ENCODE results near the gene SMTNL1.

SMTNL1 gene, protein sequence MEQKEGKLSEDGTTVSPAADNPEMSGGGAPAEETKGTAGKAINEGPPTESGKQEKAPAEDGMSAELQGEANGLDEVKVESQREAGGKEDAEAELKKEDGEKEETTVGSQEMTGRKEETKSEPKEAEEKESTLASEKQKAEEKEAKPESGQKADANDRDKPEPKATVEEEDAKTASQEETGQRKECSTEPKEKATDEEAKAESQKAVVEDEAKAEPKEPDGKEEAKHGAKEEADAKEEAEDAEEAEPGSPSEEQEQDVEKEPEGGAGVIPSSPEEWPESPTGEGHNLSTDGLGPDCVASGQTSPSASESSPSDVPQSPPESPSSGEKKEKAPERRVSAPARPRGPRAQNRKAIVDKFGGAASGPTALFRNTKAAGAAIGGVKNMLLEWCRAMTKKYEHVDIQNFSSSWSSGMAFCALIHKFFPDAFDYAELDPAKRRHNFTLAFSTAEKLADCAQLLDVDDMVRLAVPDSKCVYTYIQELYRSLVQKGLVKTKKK

DNA sequence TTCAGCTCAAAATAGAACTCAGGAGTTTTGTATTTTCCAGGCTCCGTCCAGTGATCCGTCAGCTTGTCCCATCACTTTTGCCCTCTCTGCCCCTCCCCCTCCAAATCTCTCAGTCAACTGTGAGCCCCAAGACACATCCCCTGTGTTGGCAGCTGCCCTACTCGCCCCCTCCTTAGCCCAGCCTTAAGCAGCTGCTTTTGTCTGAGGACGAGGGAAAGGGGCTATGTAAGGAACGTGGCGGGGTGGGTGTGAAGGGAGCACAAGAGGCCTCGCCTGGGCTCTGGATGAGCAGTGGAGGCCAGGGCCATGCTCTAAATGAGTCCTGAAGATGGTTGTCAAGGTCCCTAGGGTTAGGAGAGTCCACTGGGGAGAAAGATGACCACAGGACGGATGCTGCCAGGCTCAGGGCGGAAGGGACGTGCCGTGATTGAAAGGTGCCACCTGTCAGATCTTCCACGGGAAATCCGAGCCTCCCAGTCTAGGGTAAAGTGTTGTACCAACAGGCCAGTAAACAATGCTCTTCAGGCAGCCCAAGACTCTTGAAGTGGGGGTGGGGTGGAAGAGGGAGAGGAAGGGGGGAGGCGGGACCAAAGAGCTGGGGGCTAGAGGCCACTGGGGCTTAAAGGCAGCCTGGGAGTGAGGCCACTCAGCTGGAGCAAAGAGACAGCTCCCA is at the start of gene SMTNL1:
Gene SMTNL1, plus strand, starts transcription at position 649 of the 673 bp plus-strand sequence. CDS start 5,048 bp downstream, outside the sequence.
- TF ChIP-seq POLR2A (IDR thresholded peaks at IDR 0.05; ENCODE audit: low read length) = no peak
- no peak for TF ChIP-seq GATA1 (IDR thresholded peaks at IDR 0.05; ENCODE audit: low read depth, low read length)
- DNase-seq = no peak

DNA sequence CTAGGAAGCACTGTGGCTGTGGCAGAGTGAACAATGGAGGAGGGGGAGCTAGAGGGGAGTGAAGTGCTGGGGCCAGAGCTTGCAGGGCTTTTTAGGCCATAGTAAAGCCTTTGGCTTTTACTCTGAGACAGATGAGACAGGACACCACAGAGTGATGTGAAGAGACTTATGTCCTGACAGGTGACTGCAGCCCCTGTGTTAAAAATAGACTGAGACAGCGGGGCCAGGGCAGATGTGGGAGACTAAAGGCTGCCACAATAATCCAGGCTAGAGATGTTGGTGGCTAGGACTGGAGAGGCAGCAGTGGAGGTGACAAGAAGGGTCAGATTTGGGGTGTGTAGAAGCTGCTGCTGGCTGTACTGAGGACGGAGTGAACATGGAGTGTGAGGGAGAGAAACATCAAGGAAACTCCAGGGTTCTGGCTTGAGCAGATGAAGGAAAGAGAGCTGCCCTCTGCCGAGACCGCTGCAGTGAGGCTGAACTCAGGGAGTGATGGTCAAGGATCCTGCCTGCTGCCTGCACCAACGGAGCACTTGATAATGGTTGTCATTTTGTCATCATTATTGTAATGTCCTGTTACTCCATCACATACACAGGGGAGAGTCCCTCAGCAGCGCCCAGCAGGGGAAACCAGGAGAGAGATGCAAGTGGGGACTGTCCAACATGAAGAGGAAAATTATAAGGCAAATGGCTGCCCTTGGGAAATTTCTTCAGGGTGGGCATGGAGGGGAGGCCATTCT is 49.3 kb upstream of the SMTNL1 start:
- no peak for DNase-seq

DNA sequence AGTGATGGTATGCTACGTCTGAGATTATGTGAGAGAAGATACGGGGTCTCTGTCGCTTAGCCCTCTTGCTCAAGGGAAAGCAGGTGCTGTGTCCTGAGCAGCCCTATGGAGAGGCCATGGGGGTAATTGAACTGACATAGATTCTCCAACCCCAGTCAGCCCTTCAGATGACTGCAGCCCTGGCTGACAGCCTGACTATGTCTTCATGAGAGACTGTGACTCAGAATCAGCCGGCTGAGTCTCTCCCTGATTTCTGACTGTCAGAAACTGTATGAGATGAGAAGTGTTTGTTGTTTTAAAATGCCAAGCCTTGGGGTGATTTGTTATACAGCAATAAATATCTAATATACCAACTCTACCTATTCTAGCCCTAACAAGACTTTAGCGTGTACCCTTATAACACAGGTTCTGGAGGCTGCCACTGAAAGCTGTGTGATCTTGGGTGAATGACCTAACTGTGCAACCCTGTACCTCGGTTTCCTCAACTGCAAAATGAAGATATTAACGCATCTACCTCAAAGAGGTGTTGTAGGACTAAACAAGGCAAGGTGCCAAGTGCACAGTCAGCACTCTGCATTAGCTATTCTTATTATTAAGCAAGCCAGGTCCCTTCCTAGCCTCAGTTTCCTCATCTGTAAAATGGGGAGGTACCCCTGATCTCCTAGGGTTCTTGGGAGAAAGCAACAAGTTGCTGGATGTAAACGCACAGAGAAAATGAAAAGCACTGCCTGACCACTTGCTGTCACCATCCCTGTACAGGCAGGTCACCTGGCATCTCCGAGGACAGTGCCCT is 46.7 kb upstream of the SMTNL1 start:
- DNase-seq = no peak
- no peak for TF ChIP-seq GATA1 (IDR thresholded peaks at IDR 0.05; ENCODE audit: low read depth, low read length)
- no peak for TF ChIP-seq POLR2A (IDR thresholded peaks at IDR 0.05; ENCODE audit: low read length)

More for the DNA sequence above, 49.3 kb upstream of the SMTNL1 start:
- no peak for TF ChIP-seq GATA1 (IDR thresholded peaks at IDR 0.05; ENCODE audit: low read depth, low read length)
- no peak for TF ChIP-seq POLR2A (IDR thresholded peaks at IDR 0.05; ENCODE audit: low read length)

DNA sequence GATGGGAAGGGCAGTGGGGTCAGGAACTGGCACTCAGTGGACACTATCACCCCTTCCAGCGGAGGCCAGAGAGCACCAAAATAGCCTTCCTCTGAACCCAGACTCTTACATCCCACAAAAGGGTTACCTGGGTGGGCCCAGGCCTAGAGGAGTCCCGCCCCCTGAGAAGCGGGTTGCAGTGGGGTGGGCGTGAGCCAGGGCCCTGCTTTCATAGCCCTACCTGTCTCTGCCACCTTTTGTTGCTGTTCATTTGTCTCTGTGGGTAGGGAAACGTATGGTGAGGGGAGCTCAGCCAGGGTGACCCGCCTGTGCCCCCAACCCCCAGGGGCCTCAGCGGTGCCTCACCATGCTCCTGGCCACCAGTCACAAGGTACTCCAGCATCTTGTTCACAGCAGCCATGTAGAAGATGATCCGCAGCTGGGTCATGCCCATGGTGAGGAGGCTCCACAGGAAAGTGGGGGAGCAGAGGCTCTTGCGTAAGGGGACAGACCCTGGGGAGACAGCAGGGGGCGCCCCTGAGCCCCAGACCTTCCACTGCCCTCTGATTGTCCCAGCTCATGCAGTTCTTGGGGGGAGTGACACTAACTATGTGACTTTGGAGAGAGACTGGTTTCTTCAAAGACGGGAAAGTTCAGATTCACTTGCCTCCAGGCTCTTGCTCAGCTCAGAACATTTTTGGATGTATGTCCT is 45.9 kb upstream of the SMTNL1 start:
- TF ChIP-seq POLR2A (IDR thresholded peaks at IDR 0.05; ENCODE audit: low read length) (no peak), GATA1 (IDR thresholded peaks at IDR 0.05; ENCODE audit: low read depth, low read length) (no peak)
- DNase-seq = peak; percentile 79 to 86

DNA sequence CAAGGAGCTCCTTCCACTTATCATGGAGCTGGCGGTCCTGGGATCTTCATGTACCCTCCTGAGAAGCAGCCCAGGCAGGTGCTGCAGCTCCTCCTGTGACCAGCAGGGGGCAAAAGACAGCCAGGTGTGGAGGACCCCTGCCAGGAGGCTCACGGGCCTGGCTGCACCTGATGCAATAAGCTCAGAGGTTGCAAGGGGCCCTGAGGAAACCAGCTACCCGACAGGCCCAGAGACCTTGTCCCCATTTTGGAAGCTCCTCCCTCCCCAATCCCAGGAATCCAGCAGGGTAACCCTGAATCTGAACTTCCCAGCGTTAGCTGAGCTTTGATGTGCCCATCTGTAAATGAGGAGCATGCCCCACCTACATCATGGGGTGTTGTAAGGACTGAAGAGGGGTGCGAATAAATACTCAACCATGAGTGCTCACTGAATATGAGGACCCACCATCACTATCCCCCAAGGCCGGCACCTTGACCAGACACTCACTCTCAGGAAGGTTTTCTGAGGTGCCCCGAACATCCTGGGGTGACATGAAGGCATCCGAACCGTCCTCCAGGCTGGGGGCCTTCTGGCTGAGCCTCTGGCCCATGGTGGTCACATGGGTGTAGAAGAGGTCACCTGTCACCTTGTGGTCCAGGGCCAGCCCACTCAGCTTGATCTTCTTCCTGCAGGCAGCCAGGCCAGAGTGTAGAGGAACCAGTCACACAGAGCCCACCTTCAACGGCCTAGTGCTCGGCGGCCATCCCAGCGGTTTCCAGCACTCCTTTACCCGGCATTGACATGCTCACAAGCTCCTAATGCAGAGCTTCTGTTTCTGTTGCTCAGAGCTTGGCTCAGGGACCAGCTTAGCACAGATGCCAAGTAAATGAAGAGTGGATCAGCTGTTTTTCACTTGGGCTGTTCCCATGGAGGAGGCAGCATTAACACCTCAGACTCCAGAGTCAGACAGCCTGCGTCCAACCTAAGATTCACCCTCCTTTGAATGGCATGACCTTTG is 43.6 kb upstream of the SMTNL1 start:
- TF ChIP-seq POLR2A (IDR thresholded peaks at IDR 0.05; ENCODE audit: low read length) (no peak), GATA1 (IDR thresholded peaks at IDR 0.05; ENCODE audit: low read depth, low read length) (no peak)
- peak; percentile 62 to 80 for DNase-seq

DNA sequence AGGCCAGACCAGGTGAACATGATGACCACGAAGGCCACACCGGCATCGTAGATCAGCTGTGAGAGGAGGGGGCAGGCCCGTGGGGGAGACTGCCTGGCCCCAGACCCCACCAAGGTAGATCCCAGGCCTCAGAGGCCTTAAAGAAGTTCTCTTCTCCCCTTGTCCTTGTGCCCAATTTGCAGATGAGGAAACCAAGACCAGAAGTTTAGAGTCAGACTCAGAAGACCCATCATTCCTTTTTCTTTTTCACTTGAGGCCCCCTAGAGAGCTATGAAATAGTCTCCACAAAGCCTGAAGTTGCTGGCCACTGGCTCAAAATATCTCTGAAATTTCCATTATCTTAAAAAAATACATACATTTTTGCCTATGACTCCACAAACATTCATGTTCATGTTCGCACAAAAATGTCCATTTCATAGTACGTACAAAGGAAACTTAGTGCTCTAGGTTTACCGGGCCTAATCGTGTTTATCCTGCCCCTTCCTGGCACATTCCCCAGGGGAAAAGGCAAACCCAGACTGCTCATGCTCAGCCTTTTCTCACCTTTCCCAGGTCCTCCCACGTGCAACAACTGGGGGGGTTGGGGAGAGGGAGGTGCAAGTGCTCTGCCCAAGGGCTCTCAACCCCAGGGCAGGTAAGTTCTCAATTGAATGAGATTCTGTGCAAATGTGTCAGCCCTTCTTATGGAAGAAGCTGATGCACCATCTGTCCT is 41.1 kb upstream of the SMTNL1 start:
- no peak for DNase-seq

DNA sequence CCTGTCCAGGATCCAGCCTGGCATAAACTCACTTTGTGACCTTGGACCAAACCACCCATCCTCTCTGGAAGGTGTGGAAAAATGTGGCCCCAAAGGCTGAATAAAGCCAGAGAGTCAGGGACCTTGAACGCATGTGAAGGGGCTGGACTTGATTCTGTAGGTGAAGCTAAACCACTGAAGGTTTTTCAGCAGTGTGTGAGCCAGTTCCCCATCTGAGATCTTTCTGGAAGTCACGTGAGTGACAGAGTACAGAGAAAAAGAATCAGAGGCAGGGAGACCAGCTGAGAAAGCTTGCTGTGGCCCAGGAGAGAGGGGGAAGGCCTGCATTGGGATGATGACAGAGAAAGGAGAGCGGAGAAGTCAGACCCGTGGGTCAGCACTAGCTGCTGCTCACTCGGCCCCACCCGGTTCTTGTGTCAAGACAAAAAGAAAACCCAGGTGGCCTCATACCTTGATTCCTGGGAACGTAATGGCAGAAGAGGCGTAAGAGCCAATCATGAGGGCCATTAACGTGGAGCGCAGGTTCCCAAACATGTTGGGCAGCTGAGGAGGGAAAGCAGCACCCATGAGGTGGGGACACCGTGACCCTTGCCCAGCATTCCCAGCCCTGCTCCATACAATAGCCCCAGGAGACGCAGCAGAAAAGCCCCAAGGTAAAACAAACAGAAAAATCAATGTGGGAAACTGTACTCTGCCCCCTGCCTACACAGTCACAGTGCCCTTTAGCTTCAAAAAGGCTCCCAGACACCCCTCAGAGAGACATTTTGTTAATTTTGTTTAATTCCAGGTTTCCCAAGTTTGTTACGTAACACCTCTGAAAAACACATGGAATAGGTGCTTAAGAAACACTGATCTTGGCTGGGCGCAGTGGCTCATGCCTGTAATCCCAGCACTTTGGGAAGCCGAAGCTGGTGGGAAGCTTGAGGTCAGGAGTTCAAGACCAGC is 39.8 kb upstream of the SMTNL1 start:
- no peak for DNase-seq
- TF ChIP-seq GATA1 (IDR thresholded peaks at IDR 0.05; ENCODE audit: low read depth, low read length) (no peak), POLR2A (IDR thresholded peaks at IDR 0.05; ENCODE audit: low read length) (no peak)

More for the DNA sequence above, 41.1 kb upstream of the SMTNL1 start:
- TF ChIP-seq POLR2A (IDR thresholded peaks at IDR 0.05; ENCODE audit: low read length) (no peak), GATA1 (IDR thresholded peaks at IDR 0.05; ENCODE audit: low read depth, low read length) (no peak)

DNA sequence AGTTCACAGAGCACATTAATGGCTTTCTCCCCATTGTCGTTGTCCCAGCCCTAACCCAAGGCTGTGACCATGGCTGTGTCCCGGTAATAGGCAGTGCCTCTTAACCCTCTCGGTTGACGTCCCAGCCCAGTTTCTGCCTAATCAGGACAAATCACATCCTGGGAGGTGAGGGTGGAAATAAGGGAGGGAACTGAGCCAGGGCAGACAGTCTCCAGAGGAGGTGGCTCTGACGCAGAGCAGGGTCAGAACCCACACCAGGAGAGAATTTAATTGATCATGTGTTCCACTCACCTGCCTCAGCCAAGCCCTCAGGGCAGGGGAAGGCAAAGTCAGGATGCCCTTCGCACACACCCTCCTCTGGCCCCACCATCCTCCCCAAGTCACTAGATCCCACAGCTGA is 38.9 kb upstream of the SMTNL1 start:
- TF ChIP-seq GATA1 (IDR thresholded peaks at IDR 0.05; ENCODE audit: low read depth, low read length) = no peak
- no peak for TF ChIP-seq POLR2A (IDR thresholded peaks at IDR 0.05; ENCODE audit: low read length)
- DNase-seq = no peak

DNA sequence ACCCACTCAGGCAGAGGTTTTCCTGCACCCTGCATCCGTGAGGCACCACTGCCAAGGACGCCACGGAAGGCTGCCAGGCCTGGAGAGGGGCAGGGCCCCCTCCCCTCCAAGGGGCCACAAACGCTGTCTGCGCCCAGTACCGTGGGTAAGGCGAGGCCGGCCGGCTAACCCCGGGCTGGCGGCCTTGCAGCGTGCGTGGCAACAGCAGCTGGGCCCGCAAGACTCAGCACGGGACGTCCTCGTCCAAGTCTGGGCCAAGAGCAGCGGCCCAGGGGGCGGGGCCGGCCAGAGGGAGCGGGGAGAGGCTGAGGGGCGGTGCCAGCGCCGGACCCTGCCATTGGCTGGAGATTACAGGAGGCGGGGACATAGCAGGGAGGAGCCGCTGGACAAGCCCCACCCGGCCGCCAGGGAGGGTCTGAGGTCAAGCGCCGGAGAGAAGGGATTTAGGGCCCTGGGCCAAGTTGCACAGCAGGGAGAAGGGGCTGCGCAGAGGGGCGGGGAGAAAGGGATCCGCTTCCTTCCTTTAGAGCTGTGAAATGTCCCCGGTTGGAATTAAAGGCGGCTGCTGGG is 37.9 kb upstream of the SMTNL1 start:
- TF ChIP-seq GATA1 (IDR thresholded peaks at IDR 0.05; ENCODE audit: low read depth, low read length) (no peak), POLR2A (IDR thresholded peaks at IDR 0.05; ENCODE audit: low read length) (no peak)
- peak; percentile 94 to 95 for DNase-seq

DNA sequence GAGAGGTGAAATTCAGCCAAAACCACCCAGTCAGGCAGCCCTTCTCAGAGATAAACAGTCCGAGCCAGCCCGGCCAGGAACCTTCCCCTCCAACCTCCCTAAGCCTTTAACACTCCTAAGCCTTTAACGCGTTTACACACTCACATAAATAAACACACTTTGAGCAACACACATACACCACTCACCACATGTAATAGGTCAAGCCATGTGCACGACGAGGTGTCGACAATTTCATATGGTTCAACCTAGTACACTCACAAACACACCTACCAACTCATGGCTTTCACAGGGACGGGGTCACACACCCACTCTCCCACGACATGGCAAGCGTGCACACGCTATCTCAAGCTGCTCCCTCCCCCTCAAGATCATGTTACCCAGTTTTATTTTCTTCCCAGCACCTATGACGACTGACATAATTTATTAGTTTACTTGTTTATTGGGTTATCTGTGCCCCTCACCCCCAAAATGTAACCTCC is 37.4 kb upstream of the SMTNL1 start:
- no peak for DNase-seq

More for the DNA sequence above, 37.4 kb upstream of the SMTNL1 start:
- TF ChIP-seq POLR2A (IDR thresholded peaks at IDR 0.05; ENCODE audit: low read length) = no peak

All from erythroblast (primary cell).